ENCODE measurements around the gene LRRN2.

DNA sequence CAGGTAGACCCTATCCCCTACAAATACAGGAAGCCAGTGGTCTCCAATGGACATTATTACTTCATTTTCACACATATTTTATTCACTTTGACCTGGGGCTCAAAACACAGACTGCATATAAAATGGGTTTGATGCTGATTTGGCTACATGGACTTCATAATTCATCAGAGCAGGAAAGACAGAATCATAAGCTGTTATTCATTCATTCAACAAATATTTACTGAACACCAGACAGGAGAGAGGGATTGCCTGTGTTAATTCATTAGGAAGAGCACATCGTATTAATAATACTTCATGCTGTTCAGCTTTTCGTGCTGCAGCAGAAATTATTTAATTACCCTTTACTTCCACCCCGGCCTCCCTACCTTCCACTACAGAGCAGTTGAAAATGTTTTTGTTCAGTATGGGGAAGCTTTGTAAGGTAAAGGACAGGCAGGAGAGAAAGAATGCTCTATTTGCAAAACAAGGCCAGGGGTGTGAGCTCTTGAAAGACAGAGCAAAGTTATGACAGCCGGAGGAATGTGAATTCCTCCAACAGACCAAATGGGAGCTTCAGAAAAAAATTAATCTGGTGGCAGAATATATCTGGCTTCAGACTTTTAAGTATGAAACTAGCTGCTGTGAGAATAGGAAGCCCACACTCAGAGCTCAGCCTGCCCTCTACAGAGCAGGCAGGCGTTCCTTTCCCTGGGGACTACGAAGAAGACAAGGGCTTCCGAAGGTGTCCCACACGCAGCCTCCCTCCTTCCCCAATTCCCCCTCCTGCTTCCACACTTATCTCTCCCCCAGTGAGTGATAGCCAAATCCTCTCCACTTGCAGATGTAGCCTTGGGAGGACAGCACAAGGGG is 111.3 kb downstream of the LRRN2 start:
- TF ChIP-seq, protein P1, sequence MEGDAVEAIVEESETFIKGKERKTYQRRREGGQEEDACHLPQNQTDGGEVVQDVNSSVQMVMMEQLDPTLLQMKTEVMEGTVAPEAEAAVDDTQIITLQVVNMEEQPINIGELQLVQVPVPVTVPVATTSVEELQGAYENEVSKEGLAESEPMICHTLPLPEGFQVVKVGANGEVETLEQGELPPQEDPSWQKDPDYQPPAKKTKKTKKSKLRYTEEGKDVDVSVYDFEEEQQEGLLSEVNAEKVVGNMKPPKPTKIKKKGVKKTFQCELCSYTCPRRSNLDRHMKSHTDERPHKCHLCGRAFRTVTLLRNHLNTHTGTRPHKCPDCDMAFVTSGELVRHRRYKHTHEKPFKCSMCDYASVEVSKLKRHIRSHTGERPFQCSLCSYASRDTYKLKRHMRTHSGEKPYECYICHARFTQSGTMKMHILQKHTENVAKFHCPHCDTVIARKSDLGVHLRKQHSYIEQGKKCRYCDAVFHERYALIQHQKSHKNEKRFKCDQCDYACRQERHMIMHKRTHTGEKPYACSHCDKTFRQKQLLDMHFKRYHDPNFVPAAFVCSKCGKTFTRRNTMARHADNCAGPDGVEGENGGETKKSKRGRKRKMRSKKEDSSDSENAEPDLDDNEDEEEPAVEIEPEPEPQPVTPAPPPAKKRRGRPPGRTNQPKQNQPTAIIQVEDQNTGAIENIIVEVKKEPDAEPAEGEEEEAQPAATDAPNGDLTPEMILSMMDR (IDR thresholded peaks at IDR 0.05), result no peak
- no peak for TF ChIP-seq POLR2A (IDR thresholded peaks at IDR 0.05)

Measured in lower leg skin (tissue), 3 donors.